HG03175 (cell line): ENCODE data around the gene HOXC13.
A peak's percentile ranks its signal among the peaks of the same experiment; 100 is the strongest.

Source experiments
- ATAC-seq: cut with Tn5 transposase; IDR thresholded peaks from one replicate; pipeline ENCODE4 v1.9.1; 2021; ENCODE audit warnings: mild to moderate bottlenecking, moderate library complexity; ENCODE audit not compliant: unreplicated experiment

HOXC13 gene

GRCh38 chr12:53969588-53970259 lies 31.1 kb downstream of the HOXC13 start:
- ATAC-seq = no peak

- ATAC-seq = no peak
Observed at GRCh38 chr12:53970451-53970850, 31.8 kb downstream of the HOXC13 start.

GRCh38 chr12:53971129-53971528 lies 32.5 kb downstream of the HOXC13 start:
- ATAC-seq = no peak

GRCh38 chr12:53971686-53972085 lies 33.1 kb downstream of the HOXC13 start:
- ATAC-seq = no peak

DNA sequence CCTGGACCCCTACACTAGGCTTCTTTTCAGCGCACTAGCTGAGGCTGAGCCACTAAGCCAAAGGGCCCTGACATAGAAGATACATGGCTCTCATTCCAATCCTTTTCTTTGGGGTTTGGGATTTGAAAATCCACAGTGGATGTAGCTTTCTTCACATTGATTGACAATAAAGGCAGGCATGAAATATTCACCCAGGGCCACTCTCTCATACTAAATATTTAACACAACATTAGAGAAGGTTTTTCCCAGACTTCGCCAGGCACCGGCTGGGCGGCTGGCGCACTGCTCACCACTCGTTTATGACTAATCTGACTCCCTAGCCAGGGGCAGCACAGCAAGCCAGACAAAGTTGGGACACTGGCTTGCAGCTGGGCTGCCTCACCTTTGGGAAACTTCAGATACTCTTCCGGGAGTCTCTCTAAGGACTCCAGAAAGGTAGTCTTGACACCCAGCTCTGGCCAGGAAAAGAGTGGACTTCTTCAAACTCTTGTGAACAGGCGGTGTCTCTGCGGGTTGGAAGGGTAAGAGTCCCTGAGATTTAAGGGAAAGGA lies 33.6 kb downstream of the HOXC13 start:
- ATAC-seq = no peak

DNA sequence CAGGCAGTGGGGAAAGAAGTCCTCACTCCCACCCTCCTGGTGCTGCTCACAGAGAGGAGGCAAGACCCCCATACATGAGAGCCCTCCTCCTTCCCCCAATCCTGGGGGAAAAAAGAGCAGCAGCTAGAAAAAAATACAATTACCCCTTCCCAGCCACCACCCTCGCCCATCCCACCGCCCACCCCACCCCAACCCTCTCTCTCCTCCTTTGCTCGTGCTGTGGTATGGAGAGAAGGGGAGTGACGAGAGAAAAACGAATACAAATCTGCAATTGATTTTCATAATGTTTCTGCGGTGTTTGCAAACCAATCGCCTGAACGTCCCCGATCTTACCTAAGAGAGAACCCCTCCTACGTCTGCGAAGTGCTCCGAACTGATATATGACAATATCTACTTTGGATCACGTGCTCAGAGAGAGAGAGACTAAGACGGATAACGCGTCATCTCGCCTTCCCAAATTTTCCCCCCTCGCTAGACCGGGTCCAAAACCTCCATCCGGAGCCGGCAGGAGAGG lies 34.1 kb downstream of the HOXC13 start, which contains the start of gene HOXC11:
Gene HOXC11 (plus strand): TSS at position 405 of the 514 bp plus-strand sequence. CDS start 116 bp downstream, outside the sequence.
- ATAC-seq = no peak

- ATAC-seq = no peak
Observed at GRCh38 chr12:53973236-53974042, 34.8 kb downstream of the HOXC13 start.

GRCh38 chr12:53974084-53975063 lies 35.7 kb downstream of the HOXC13 start, which contains the start of gene HOTAIR:
HOTAIR (minus strand) TSS chr12:53974954.
- ATAC-seq = peak; percentile 51

DNA sequence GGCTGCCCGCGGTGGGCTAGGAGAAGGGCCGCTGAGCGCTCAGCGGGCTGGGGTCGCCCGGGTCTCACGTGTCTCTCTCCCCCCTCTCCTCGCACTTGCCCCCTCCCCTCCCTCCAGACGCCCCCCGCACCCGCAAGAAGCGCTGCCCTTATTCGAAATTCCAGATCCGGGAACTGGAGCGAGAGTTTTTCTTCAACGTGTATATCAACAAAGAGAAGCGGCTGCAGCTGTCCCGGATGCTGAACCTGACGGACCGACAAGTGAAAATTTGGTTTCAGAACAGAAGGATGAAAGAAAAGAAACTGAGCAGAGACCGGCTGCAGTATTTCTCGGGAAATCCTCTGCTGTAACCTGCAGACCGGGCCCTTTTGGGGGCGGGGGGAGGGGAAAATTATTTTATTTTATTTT lies 36.4 kb downstream of the HOXC13 start:
- no peak for ATAC-seq

- ATAC-seq = no peak
Observed at GRCh38 chr12:53975479-53976152, 37.0 kb downstream of the HOXC13 start.

GRCh38 chr12:53976172-53976822 lies 37.7 kb downstream of the HOXC13 start:
- ATAC-seq = no peak

DNA sequence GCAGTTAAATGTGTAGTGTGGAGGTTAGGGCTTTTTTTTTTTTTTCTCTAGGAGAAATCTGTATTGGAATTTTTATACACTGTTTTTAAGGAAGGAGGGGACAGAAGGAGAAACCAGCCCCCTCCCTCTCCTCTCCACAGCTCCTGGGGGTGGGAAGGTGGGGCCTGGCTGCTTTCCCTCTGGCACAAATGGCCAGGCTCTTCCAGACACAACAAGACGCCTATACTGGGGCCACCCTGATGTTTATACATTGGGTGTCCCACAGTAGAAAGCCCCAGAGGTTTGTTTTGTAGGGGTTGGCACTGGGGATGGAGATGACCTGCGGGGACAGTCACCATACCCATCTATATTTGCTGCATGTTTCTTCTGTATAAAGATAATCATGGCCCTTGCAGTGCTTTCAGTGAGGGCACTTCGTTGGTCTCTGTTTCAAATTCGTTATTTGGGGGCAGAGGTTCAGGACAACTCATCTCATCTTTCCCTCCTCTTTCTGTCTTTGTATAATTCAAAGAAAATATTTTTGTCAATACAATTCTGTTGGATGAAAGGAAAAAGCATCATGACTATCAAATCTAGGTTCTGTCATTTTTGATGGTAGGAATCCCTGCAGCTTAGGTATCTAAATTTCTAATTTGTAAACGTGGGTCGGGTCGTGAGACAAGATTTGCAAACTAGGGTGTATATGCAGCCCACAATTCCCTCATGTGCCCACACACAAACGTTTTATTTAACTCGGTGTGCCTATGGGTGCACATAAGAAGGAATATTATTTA lies 38.4 kb downstream of the HOXC13 start:
- no peak for ATAC-seq

- ATAC-seq = no peak
Observed at GRCh38 chr12:53977596-53978445, 39.2 kb downstream of the HOXC13 start.

GRCh38 chr12:53978477-53979356 lies 40.1 kb downstream of the HOXC13 start:
- no peak for ATAC-seq

DNA sequence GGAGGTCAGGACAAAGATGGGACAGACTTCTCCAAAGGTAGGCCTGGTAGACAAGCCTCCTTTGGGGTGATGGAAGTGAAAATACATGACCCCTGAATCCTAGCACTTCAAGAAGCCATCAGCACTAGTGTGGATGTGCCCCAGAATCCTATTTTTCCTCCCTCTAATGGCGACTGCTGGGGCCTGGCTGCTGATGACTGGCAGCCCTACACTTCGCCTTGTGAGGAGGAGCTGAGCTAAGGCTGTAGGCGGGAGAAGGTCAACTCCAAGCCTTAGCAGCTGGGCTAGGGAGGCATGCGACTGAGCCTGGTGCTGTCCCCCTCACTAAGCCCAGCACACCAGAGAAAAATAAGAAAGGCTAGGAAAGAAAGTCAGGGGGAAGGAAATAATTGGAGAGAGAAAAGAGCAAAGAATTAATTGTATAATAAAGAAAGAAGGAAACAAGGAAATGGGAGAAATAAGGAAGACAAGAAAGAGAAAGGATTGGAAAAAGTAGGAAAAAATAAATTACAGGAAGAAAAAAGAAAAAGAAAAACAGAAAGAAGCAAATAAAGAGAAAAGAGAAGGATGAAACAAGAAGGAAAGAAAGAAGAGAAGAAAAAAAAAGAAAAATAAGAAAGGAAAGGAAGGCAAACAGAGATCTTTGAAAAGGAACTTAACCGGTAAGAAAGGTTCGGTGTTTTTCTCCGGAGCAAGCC lies 41.6 kb downstream of the HOXC13 start:
- ATAC-seq = no peak
